Type B pancreatic cell (in vitro differentiated cells): ENCODE measurements around the gene BDH1. TPM values are rescaled to one million over a fixed set of nuclear protein-coding genes. Genes with fewer than 3 reads are reported as not detected.
"Not testable (repeated sequence)": the region's sequence is repeated elsewhere in the genome, so short reads cannot be mapped to it uniquely, and the experiment has no call there.

Experiments used
- DNase-seq: peaks from one replicate; pipeline ENCODE4 v3.0.0; 2021; ENCODE audit warnings: mixed read lengths; ENCODE audit not compliant: unreplicated experiment; ENCODE audit errors: extremely low spot score
- H3K27ac Mint-ChIP-seq: 2 replicates; pipeline ENCODE4 v1.8.0; 2021; ENCODE audit warnings: mild to moderate bottlenecking, mixed read lengths
- H3K27me3 Mint-ChIP-seq: 2 replicates; pipeline ENCODE4 v1.8.0; 2021; ENCODE audit warnings: mixed read lengths
- H3K36me3 Mint-ChIP-seq: 2 replicates; pipeline ENCODE4 v1.8.0; 2021; ENCODE audit warnings: mixed read lengths
- H3K4me1 Mint-ChIP-seq: one replicate; pipeline ENCODE4 v1.8.0; 2021; ENCODE audit warnings: mixed read lengths; ENCODE audit not compliant: unreplicated experiment
- H3K4me3 Mint-ChIP-seq: 2 replicates; pipeline ENCODE4 v1.8.0; 2021; ENCODE audit warnings: mild to moderate bottlenecking, mixed read lengths
- H3K9me3 Mint-ChIP-seq: 2 replicates; pipeline ENCODE4 v1.8.0; 2021; ENCODE audit warnings: mixed read lengths
- total RNA-seq: library from RNA; stranded (reverse); gene quantifications from 2 replicates; pipeline ENCODE4 v1.2.1, GENCODE V29; 2021; ENCODE audit warnings: low replicate concordance
- TF ChIP-seq, protein P1 (sequence below): fragments of 200-600 bp; sonication (generic); conservative IDR thresholded peaks from 2 replicates; pipeline ENCODE4 v1.5.0; 2021; ENCODE audit warnings: antibody characterized with exemption, mild to moderate bottlenecking

Gene BDH1
- total RNA-seq, 1 donor from 2014 or later = 32.0 TPM

DNA sequence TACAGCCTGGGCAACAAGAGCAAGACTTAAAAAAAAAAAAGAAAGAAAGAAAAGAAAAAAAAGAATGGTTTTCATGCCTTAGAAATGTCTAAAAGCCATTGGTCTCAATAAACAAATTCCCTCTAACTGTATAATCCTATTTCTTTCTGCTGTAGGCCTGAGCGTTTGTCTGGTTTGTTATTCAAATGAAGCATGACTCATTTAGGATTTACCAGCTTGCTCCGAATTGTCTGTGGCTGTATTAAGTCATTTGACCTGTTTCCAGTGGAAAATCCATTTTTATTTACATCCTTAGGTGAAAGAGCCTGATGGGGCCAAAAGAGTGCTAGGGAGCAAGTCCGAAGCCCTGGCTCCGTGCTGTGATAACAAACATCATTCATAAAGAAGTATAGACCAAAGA is 73.8 kb downstream of the BDH1 start:
- DNase-seq = no peak
- Mint-ChIP-seq H3K27me3 (peaks cover 7% of the 10 kb centered on the region), H3K4me1 (no peaks in the 10 kb centered on the region), H3K9me3 (peaks cover 5% of the 10 kb centered on the region), H3K36me3 (no peaks in the 10 kb centered on the region), H3K27ac (no peak overlapping the region), H3K4me3 (no peak overlapping the region)
- TF ChIP-seq, protein P1, sequence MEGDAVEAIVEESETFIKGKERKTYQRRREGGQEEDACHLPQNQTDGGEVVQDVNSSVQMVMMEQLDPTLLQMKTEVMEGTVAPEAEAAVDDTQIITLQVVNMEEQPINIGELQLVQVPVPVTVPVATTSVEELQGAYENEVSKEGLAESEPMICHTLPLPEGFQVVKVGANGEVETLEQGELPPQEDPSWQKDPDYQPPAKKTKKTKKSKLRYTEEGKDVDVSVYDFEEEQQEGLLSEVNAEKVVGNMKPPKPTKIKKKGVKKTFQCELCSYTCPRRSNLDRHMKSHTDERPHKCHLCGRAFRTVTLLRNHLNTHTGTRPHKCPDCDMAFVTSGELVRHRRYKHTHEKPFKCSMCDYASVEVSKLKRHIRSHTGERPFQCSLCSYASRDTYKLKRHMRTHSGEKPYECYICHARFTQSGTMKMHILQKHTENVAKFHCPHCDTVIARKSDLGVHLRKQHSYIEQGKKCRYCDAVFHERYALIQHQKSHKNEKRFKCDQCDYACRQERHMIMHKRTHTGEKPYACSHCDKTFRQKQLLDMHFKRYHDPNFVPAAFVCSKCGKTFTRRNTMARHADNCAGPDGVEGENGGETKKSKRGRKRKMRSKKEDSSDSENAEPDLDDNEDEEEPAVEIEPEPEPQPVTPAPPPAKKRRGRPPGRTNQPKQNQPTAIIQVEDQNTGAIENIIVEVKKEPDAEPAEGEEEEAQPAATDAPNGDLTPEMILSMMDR = no peak

DNA sequence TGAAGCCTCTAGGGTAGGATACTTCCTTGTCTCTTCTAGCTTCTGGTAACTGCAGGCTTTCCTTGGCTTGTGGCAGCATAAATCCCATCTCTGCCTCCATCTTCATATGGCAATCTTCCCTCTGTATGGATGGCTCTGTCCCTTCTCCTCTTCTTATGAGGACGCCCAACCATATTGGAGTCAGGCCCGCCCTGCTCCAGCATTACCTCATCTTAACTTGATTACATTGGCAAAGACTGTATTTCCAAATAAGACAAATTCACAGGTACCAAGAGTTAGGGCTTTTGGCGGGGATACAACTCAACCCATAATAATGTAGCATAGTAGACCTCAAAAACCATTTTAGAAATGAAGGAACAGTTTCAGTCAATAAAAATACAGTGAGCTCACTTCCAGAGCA is 75.4 kb downstream of the BDH1 start:
- DNase-seq = no peak
- peaks cover 5% of the 10 kb centered on the region for H3K9me3 Mint-ChIP-seq
- no peaks in the 10 kb centered on the region for H3K4me1 Mint-ChIP-seq
- no peak overlapping the region for H3K27ac Mint-ChIP-seq
- H3K27me3 Mint-ChIP-seq = peaks cover 4% of the 10 kb centered on the region
- TF ChIP-seq, protein P1 = no peak
- H3K4me3 Mint-ChIP-seq = no peak overlapping the region
- no peaks in the 10 kb centered on the region for H3K36me3 Mint-ChIP-seq

GRCh38 chr3:197478746-197479668 is 76.8 kb downstream of the BDH1 start:
- H3K27ac Mint-ChIP-seq = no peak overlapping the region
- H3K9me3 Mint-ChIP-seq = peaks cover 5% of the 10 kb centered on the region
- peaks cover 4% of the 10 kb centered on the region for H3K27me3 Mint-ChIP-seq
- no peak for DNase-seq
- no peak overlapping the region for H3K4me3 Mint-ChIP-seq
- no peaks in the 10 kb centered on the region for H3K4me1 Mint-ChIP-seq
- H3K36me3 Mint-ChIP-seq = no peaks in the 10 kb centered on the region
- TF ChIP-seq, protein P1 = no peak

DNA sequence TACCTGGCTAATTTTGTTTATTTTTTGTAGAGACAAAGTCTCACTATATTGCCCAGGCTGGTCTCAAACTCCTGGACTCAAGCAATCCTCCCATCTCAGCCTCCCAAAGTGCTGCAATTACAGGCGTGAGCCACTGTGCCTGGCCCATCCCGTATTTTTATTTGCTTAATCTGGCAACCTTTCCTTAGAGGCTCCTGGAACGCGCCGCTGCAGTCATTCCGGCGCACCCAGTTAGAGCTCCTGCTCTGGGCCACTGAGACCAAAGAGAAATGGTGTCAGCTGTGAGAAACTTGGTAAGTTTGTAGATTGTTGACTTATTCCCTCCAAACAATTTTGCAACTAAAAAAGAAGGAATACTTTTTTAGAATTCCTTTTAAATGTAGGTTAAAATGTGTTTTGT is 78.0 kb downstream of the BDH1 start:
- not testable (repeated sequence) for DNase-seq, H3K4me3 Mint-ChIP-seq, H3K4me1 Mint-ChIP-seq, H3K27ac Mint-ChIP-seq, H3K36me3 Mint-ChIP-seq, H3K27me3 Mint-ChIP-seq, H3K9me3 Mint-ChIP-seq

DNA sequence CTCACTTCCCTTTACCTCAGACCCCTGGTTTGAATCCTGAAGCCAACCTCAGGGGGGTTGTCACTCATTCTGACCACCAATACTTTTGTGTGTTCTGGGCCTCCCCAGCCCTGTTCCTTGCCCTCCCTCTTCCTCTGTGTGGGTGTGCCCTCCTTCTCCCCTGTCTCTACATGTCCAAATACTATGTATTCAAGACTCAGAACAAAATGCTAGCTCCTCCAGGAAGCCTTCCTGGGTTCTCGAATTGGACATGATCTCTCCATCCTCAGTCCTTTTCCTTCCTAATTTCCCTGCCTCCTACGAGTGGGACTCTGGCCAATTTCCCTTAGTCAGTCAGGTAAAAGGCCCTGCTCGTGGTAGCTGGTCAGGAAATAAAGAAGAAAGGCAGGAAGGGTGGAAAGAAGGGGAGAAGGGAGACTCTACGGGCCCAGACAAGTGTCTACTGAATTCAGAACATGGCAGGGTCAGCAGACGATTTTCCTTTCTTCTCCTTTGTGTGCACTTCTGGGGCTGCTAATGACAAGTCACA is 79.7 kb downstream of the BDH1 start:
- Mint-ChIP-seq H3K36me3 (no peaks in the 10 kb centered on the region), H3K9me3 (peaks cover 5% of the 10 kb centered on the region), H3K27me3 (peaks cover 4% of the 10 kb centered on the region), H3K4me1 (peaks cover 9% of the 10 kb centered on the region), H3K27ac (no peak overlapping the region), H3K4me3 (no peak overlapping the region)
- TF ChIP-seq, protein P1 = no peak
- DNase-seq = no peak

DNA sequence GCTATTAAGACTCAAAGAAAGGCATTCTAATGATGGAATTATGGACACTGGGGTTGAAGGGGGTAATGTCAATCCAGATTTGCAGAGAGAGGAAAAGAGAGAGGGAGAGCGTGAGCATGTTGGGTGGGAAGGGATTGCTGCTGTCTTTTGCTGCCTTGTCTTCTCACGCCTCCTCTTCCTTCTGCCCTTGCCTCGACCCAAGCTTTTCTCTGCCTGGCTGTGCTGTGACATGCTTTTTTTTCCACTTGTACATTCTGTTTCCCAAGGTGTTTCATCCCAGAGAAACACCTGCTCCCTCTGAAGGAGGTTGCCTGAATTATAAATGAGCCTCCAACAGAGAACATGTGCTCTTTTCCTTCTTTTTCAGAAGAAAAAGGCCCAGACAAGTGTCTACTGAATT is 80.3 kb downstream of the BDH1 start:
- Mint-ChIP-seq H3K4me1 (peaks cover 14% of the 10 kb centered on the region), H3K36me3 (no peaks in the 10 kb centered on the region), H3K9me3 (peaks cover 5% of the 10 kb centered on the region), H3K27ac (no peak overlapping the region), H3K4me3 (no peak overlapping the region), H3K27me3 (peaks cover 4% of the 10 kb centered on the region)
- TF ChIP-seq, protein P1 = no peak
- DNase-seq = no peak
